IgD-negative memory B cell (primary cell): ENCODE data around the gene POLE4. TPM values are rescaled to one million over a fixed set of nuclear protein-coding genes. Genes with fewer than 3 reads are reported as not detected.

ENCODE experiments used
- H3K27ac Mint-ChIP-seq, 3 donors: one replicate each; pipeline ENCODE4 v1.8.0; 2020 to 2022; ENCODE audit warnings: mild to moderate bottlenecking in 3 of 3, mixed read lengths in 3 of 3, moderate library complexity in 1 of 3
- H3K27me3 Mint-ChIP-seq: one replicate; pipeline ENCODE4 v1.8.0; 2021; ENCODE audit warnings: mixed read lengths
- H3K36me3 Mint-ChIP-seq: one replicate; pipeline ENCODE4 v1.8.0; 2020; ENCODE audit warnings: mild to moderate bottlenecking, mixed read lengths
- H3K4me1 Mint-ChIP-seq, 3 donors: one replicate each; pipeline ENCODE4 v1.8.0; 2020 to 2022; ENCODE audit warnings: mixed read lengths in 3 of 3, mild to moderate bottlenecking in 1 of 3
- H3K4me3 Mint-ChIP-seq, 4 donors: one replicate each; pipeline ENCODE4 v1.8.0; 2020 to 2022; ENCODE audit warnings: mild to moderate bottlenecking in 4 of 4, mixed read lengths in 4 of 4, moderate library complexity in 3 of 4
- H3K9me3 Mint-ChIP-seq, 3 donors: one replicate each; pipeline ENCODE4 v1.8.0; 2020 to 2021; ENCODE audit warnings: mixed read lengths in 3 of 3, mild to moderate bottlenecking in 1 of 3
- polyA plus RNA-seq: library from polyadenylated mRNA; unstranded; fragments of 300-500 nt; fragmentation: Illumina TruSeq; gene quantifications from one replicate; pipeline ENCODE4 v1.2.3, GENCODE V29; 2021

The POLE4 gene
- polyA plus RNA-seq: 181 TPM

GRCh38 chr2:74958274-74959105 is at the start of gene POLE4:
POLE4 (plus strand) TSS chr2:74958643; CDS start chr2:74958680, 37 bp downstream.
- H3K4me1 Mint-ChIP-seq: peaks cover 12 to 51% (median 37%) of the 10 kb centered on the region in 3 donors
- H3K9me3 Mint-ChIP-seq: peaks cover 0 to 2% (median 0%) of the 10 kb centered on the region in 3 donors
- peaks cover 13% of the 10 kb centered on the region for H3K36me3 Mint-ChIP-seq

GRCh38 chr2:74908748-74909444 is 49.5 kb upstream of the POLE4 start:
- H3K4me1 Mint-ChIP-seq: peaks cover 0 to 2% (median 0%) of the 10 kb centered on the region in 3 donors
- H3K9me3 Mint-ChIP-seq: peaks cover 0 to 4% (median 2%) of the 10 kb centered on the region in 3 donors
- no peak overlapping the region for H3K27ac Mint-ChIP-seq
- H3K36me3 Mint-ChIP-seq: peaks cover 1% of the 10 kb centered on the region
- H3K27me3 Mint-ChIP-seq: peaks cover 28% of the 10 kb centered on the region
- H3K4me3 Mint-ChIP-seq: no peak overlapping the region

More at GRCh38 chr2:74958274-74959105, at the start of gene POLE4:
- no peaks in the 10 kb centered on the region for H3K27me3 Mint-ChIP-seq
- peak within 1 kb of the TSS; percentile 84 to 94 (median 92) for H3K27ac Mint-ChIP-seq
- H3K4me3 Mint-ChIP-seq: peak within 1 kb of the TSS; percentile 84 to 91 (median 88)

DNA sequence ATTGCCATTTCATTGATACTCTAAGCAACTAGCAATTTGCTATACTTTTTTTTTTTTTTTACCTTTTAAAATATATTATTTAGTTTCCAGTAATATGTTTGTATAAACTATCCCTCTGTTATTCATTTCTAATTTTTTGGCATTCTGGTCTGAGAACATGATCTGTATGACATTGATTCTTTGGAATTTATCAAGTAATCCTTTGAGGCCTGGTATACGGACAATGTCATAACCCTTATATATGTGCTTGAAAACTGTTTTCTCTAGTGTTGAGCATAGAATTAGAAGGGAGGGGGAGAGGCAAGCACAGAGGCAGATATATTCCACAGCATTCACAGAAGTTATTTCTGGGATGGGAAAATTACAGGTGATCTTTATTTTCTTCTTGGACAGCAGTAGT is 48.2 kb upstream of the POLE4 start:
- no peak overlapping the region for H3K4me3 Mint-ChIP-seq
- no peak overlapping the region for H3K27ac Mint-ChIP-seq
- peaks cover 0 to 4% (median 2%) of the 10 kb centered on the region in 3 donors for H3K9me3 Mint-ChIP-seq
- H3K36me3 Mint-ChIP-seq: peaks cover 1% of the 10 kb centered on the region
- peaks cover 30% of the 10 kb centered on the region for H3K27me3 Mint-ChIP-seq
- peaks cover 0 to 2% (median 0%) of the 10 kb centered on the region in 3 donors for H3K4me1 Mint-ChIP-seq

DNA sequence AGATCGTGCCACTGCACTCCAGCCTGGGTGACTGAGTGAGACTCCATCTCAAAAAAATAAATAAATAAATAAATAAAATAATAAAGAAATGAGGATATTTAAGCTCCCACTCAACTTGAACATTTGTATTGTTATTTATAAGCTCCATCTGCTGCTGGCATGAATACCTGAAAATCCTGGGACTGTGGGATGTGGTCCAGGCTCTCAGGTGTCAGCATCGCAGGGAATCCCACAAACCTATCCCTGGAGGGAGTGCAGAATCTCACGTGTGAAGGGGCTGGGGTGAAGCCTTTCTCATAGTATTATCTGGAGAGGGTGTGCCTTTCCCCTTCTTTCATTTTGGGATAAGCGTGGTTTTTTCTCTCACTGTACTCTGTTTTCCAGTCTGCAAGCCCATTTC is 47.4 kb upstream of the POLE4 start:
- H3K36me3 Mint-ChIP-seq: peaks cover 1% of the 10 kb centered on the region
- no peak overlapping the region for H3K27ac Mint-ChIP-seq
- H3K4me3 Mint-ChIP-seq: no peak overlapping the region
- H3K4me1 Mint-ChIP-seq: peaks cover 0 to 2% (median 0%) of the 10 kb centered on the region in 3 donors
- H3K9me3 Mint-ChIP-seq: peaks cover 0 to 4% (median 2%) of the 10 kb centered on the region in 3 donors
- H3K27me3 Mint-ChIP-seq: peaks cover 30% of the 10 kb centered on the region

- Mint-ChIP-seq H3K9me3 (no peaks in the 10 kb centered on the region), H3K27me3 (peaks cover 24% of the 10 kb centered on the region), H3K27ac (no peak overlapping the region), H3K36me3 (no peaks in the 10 kb centered on the region), H3K4me1 (peaks cover 0 to 3% (median 1%) of the 10 kb centered on the region in 3 donors), H3K4me3 (no peak overlapping the region)
Measured at GRCh38 chr2:74915743-74916142, 42.7 kb upstream of the POLE4 start.

DNA sequence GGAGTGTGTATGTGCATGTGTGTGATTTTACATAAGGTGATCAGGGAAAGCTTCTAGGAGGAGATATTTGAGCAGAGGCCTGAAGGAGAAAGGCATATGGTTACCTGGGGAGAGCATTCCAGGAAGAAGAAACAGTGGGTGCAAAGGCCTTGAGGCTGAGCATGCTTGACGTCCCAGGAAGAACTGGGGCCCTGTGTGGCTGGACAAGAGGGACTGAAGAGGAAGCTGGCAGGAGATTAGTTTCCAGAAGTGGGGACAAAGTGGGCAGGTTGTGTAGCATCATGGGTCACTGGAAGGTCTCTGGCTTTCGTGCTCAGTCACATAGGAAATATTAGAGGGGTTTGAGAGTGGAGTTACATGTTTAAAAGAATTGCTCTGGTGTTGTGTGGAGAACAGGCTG is 42.0 kb upstream of the POLE4 start:
- H3K9me3 Mint-ChIP-seq: no peaks in the 10 kb centered on the region
- H3K27ac Mint-ChIP-seq: no peak overlapping the region
- H3K36me3 Mint-ChIP-seq: no peaks in the 10 kb centered on the region
- H3K4me3 Mint-ChIP-seq: peak overlapping the region in 1 of 4 donors; percentile 6
- peaks cover 20% of the 10 kb centered on the region for H3K27me3 Mint-ChIP-seq
- peaks cover 0 to 3% (median 1%) of the 10 kb centered on the region in 3 donors for H3K4me1 Mint-ChIP-seq

DNA sequence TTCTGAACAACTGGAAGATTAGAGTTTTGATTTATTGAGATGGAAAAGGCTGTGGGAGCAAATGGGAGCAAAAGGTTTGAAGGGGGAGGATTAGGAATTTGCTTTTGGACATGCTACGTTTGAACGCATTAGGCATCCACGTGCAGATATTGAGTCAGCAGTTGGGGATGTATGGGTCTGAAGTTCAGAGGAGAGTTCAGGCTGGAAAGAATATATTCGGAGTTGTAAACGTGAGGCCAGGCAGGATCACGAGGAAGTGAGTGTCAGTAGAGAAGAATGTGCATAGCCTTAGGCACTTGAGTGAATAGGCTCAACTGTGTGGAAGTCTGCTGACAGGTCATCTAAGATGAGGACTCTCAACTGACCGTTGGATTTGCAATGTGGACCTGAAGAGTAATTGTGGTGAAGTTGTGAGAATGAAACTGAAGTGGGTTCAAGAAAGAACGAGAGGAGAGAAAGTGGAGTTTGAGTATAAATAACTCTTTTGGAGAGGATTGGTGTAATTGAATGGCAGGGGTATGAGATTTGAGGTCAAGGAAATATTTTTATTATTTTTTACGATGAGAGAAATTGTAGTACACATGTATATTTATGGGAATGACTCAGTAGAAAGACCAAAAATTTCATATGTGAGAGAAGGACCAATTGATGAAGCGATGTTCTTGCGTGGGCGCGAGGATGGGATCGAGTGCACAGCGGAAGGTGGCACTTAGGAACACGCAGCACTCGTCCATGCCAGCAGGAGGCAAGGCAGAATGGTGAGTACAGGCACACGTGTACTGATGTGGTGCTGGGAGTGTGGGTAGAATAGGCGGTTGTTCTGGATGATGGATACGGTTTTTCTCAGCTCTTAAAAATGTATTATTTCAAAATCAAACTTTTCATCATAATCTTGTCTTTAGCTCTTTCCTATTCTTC is 40.5 kb upstream of the POLE4 start:
- Mint-ChIP-seq H3K4me3 (no peak overlapping the region), H3K4me1 (peaks cover 1 to 6% (median 4%) of the 10 kb centered on the region in 3 donors), H3K27ac (peak overlapping the region in 1 of 3 donors; percentile 31), H3K27me3 (peaks cover 9% of the 10 kb centered on the region), H3K9me3 (no peaks in the 10 kb centered on the region), H3K36me3 (no peaks in the 10 kb centered on the region)

GRCh38 chr2:74919827-74920226 is 38.6 kb upstream of the POLE4 start:
- peak overlapping the region in 1 of 3 donors; percentile 84 for H3K27ac Mint-ChIP-seq
- peaks cover 7% of the 10 kb centered on the region for H3K27me3 Mint-ChIP-seq
- peaks cover 1 to 6% (median 6%) of the 10 kb centered on the region in 3 donors for H3K4me1 Mint-ChIP-seq
- peak overlapping the region in 2 of 4 donors; percentile 30 to 49 for H3K4me3 Mint-ChIP-seq
- H3K36me3 Mint-ChIP-seq: no peaks in the 10 kb centered on the region
- H3K9me3 Mint-ChIP-seq: no peaks in the 10 kb centered on the region

- H3K4me3 Mint-ChIP-seq: no peak overlapping the region
- peaks cover 1 to 6% (median 6%) of the 10 kb centered on the region in 3 donors for H3K4me1 Mint-ChIP-seq
- peaks cover 7% of the 10 kb centered on the region for H3K27me3 Mint-ChIP-seq
- no peaks in the 10 kb centered on the region for H3K9me3 Mint-ChIP-seq
- H3K27ac Mint-ChIP-seq: no peak overlapping the region
- H3K36me3 Mint-ChIP-seq: no peaks in the 10 kb centered on the region
Measured at GRCh38 chr2:74921236-74921736, 37.2 kb upstream of the POLE4 start.

DNA sequence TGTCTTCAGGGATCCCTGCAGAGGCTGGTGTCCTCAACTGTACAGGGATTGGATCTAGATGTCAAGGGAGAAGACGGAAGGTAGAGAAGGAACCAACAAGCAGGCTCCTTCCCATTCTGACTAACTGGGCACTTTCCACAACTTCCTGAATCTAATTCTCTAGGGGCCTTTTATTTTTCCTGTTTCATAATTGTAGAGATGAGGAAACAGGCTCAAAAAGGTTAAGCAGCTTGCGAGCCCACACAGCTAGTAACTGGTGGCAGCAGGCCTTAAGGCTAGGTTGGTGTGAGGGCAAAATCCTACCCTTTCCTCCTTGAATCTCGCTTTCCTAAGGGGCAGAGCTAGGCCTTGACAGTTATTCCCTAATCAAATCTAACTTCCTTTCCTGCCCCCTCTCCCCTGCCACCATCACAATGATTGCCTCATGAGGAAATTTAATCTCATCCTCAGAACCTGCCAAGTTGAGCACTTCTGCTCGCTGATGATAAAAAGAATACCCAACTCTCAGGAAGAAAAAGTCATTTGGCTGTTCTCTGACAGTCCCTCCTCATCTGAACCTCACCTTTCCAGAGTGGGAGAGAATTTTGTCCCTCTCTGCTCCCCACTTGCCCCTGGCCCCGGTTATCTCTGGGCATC is 35.7 kb upstream of the POLE4 start:
- H3K27ac Mint-ChIP-seq: peak overlapping the region in 1 of 3 donors; percentile 37
- peaks cover 4% of the 10 kb centered on the region for H3K27me3 Mint-ChIP-seq
- H3K9me3 Mint-ChIP-seq: no peaks in the 10 kb centered on the region
- no peaks in the 10 kb centered on the region for H3K36me3 Mint-ChIP-seq
- peak overlapping the region in 1 of 4 donors; percentile 67 for H3K4me3 Mint-ChIP-seq
- peaks cover 1 to 6% (median 3%) of the 10 kb centered on the region in 3 donors for H3K4me1 Mint-ChIP-seq

GRCh38 chr2:74924463-74925265 is 33.8 kb upstream of the POLE4 start:
- H3K9me3 Mint-ChIP-seq: no peaks in the 10 kb centered on the region
- no peaks in the 10 kb centered on the region for H3K36me3 Mint-ChIP-seq
- H3K27me3 Mint-ChIP-seq: peaks cover 5% of the 10 kb centered on the region
- no peak overlapping the region for H3K4me3 Mint-ChIP-seq
- no peak overlapping the region for H3K27ac Mint-ChIP-seq
- H3K4me1 Mint-ChIP-seq: peaks cover 1 to 6% (median 3%) of the 10 kb centered on the region in 3 donors

DNA sequence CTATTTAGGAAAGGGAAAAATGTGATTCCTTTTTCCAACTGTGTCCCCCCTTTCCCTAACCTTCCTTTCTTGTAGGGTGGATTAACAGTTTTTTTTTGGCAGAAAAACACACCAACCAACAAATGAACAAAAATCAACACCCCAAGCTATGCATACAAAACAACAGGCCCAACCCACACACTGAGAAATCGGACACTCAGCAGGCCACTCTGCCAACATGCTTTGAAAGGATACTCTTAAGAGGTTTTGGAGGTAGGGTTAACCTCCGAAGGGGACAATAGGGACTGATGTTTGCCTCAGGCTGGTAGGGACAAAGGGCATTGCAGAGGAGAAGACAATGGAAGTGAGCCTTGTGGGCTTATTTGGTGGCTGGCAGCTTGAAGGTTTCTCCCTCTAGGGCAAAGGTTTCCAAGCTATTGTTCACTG is 33.1 kb upstream of the POLE4 start:
- Mint-ChIP-seq H3K27me3 (peaks cover 7% of the 10 kb centered on the region), H3K36me3 (no peaks in the 10 kb centered on the region), H3K4me3 (no peak overlapping the region), H3K4me1 (peaks cover 0 to 6% (median 3%) of the 10 kb centered on the region in 3 donors), H3K27ac (no peak overlapping the region), H3K9me3 (no peaks in the 10 kb centered on the region)

- H3K27me3 Mint-ChIP-seq: peaks cover 7% of the 10 kb centered on the region
- no peaks in the 10 kb centered on the region for H3K36me3 Mint-ChIP-seq
- H3K4me3 Mint-ChIP-seq: no peak overlapping the region
- H3K9me3 Mint-ChIP-seq: no peaks in the 10 kb centered on the region
- no peak overlapping the region for H3K27ac Mint-ChIP-seq
- H3K4me1 Mint-ChIP-seq: peaks cover 0 to 5% (median 3%) of the 10 kb centered on the region in 3 donors
Measured at GRCh38 chr2:74927621-74928020, 30.8 kb upstream of the POLE4 start.
